GM19099 (cell line): Measurements from ENCODE around the gene GLIS1.

ENCODE experiments used
- POLR2A ChIP-seq: IDR thresholded peaks from 3 replicates; pipeline ENCODE4 v1.6.1; 2011; ENCODE audit warnings: low read depth; ENCODE audit not compliant: insufficient read length; ENCODE audit errors: extremely low read depth

The GLIS1 gene

DNA sequence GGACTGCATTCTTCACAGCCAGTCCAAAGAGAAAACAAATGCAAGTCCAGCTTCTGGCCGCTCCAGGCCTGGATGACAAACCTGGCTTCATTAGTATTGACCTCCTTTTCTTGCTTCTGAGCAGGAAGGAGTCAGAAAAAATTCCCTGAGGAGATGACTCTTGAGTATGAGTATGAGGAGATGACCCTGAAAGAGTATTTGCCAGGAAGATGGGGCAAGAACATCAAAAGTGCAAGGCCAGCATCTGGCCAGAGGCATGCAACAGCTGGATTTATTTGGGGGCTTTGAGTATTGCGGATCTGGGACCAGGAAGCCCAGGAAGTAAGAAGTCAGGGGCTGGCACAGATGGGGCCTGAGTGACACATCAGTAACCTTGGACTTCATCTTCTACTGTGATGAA, 113.9 kb downstream of the GLIS1 start:
- no peak for TF ChIP-seq POLR2A

DNA sequence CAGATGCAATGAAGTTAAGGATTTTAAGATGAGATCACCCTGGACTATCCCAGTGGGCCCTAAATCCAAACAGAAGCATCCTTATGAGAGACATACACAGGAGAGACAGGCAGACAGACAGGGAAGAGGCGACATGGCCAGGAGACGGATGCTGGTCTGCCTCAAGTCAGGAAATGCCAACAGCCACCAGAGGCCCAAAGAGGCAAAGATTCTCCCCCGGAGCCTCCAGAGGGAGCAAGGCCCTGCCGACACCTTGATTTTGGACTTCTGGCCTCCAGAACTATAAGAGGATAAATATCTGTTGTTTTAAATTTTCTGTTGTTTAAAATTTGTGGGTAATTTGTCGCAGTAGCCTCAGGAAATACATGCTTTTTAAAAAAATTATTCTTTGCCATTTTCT, 116.4 kb downstream of the GLIS1 start:
- no peak for TF ChIP-seq POLR2A

DNA sequence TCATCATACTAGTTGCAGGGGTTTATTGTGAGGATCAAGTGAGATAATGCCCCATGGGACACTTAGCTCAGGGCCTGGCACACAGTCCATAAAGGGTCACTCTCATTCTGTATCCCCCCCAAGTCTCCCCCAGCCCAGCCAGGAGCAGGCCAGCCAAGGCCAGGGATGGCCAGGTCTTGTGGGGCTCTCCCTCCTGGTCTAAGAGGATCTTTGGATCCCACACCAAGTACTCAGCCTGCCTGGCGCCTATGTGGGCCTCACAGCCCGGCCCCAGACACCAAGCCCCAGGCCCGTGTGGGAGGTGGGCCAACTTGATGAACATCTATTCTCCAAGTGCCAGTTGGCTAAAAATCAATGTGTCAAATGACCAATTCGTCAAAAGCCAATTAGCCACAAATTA, 117.8 kb downstream of the GLIS1 start:
- TF ChIP-seq POLR2A, result no peak

DNA sequence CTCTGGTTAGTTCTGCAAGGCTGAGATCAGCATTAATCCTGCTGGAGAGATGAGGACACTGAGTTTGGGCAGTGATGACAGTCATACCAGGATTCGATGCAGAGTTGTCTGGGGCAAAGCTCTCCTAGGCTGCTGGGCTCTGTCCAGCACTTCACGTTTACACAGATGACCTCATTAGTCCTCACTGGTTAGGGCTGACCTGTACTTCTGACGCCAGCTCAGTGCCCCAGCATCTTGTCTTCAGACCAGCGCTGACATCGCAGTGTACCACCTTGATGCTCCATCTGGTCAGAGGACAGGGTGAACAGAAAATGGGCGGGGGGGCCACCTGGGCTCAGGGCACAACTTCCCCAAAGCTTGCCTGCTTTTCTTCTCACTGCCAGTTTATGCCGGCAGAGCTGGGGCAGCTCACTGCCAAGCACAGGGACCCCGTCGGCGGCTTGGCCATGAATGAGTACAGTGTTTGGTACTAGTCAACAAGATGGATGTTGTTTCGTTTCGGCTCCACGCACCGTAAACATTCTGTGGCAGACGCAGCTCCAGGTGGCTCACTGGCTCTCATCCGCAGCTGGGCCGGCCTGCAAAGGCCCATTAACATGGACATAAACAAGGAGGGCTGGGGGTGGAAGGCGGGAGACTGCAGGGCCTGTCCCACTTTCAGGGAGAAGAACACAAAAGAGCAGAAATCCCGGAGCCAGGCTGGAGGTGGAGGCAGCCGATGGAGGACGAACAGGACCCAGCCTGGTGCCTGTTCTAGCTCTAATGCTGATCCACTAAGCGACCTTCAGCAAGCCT, 118.7 kb downstream of the GLIS1 start:
- no peak for TF ChIP-seq POLR2A

DNA sequence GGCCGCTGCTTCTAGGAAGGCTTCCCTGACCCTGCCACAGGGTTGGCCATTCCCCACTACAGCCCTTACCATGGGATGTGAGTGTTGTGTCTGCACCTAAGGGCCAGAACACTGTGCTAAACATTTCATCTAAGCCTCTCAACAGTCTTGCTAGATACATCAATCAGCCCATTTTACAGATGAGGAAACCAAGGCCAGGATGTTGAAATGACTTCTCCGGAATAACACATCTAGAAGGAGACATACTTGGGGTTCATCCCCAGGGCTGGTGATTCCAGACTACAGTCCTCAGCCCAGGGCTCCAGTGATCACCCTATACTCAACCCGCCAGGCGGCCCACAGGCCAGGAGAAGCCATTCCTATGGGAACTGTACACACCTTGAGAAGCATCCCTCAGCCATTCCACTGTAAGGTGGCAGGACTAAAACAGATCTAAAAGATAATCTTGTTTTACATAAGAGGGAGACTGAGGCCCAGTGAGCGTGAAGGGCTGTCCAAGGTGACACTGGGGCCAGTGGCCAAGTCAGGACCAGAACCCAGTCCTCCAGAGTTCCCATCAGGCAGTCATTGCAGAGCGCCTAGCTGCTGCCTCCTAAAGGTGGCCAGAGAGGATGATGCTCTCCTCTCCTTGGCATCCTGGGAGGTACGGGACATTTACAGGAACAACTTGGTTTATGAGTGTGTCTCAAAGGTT, 119.5 kb downstream of the GLIS1 start:
- TF ChIP-seq POLR2A, result no peak

DNA sequence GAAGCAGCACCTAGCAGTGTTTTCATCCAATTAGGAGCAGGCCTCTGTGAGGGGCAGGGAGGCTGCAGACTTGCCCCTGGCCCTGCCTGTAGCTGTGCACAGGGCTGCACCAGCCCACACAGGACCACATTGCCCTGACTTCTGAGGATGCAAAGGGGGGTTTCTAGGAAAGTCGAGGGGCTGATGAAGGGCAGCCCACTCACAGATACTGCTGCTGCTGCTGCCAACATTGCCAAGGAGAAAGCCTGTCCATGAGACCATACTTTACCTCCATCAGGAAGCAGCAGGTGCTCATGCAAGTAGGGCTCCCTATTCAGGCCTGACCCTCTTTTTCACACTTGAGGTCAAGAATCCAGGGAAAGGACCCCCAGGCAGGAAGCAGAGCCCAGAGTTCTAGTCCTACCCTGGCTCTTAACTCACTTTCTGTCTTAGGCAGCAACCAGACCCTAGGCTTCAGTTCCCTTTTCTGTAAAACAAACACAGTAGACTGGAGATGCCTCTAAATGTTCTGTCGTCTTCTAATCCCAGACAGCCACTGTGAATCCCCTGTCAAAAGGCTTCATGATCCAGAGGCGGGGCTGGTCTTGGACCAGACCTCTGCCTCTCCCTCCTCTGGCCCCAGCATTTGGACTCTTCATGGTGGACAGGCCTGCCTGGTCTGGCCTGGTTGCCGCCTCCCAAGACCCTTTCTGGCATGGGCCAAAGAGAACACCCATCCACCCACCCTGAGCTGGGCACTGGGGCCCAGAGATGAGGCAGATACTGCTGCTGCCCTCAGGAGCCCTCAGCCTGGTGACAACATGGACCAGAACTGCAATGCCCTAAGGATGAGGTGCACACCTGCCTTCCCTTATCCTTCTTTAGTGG, 120.2 kb downstream of the GLIS1 start:
- no peak for TF ChIP-seq POLR2A

DNA sequence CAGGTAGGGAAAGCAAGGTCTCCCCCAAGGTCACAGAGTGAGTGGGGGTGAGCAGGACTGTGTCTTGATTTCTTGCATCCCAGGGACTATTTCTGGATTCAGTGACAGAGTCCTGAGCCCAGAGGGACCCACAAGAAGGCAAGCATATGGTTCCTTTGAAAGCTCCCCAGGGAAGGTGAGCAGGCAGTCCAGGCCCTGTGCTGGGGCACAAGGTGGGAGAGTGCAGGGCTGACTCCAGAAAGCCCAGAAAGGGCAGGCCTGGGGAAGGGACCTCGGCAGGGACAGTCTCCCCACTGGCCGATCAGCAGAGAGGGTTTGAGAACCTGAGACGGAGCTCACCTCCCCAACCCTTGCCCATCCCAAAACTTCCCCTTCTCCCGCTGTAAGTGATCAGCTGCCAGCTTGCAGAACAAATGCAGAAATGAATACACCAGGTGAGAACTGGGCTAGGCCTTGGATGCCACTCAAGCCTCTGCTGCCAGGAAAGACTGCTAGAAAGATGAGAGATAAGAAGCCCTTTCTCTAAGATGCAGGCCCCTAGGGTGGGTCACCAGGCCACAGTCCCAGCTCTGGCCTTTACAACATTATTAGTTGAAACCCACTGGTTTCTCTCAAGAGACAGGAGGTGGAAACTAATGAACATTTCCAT, 121.0 kb downstream of the GLIS1 start:
- TF ChIP-seq POLR2A, result no peak

DNA sequence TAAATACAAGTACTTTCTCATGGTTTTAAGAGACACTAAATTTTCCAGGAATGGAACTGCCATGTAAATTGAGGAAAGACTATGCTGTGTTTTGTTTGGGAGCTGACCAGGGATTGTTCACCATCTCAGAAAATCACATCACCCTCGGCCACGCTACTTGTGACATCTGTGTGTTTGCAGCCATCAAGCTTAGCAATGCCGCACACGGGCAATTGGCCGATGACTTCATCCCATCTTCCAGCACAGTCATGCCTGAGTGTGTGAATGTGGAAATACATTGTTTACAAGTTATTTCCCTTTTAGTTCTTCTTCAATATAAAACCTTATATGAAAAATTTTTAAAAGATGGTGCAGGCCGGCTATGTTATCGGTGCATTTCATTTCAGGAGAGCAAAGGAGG, 121.6 kb downstream of the GLIS1 start:
- TF ChIP-seq POLR2A, result no peak

DNA sequence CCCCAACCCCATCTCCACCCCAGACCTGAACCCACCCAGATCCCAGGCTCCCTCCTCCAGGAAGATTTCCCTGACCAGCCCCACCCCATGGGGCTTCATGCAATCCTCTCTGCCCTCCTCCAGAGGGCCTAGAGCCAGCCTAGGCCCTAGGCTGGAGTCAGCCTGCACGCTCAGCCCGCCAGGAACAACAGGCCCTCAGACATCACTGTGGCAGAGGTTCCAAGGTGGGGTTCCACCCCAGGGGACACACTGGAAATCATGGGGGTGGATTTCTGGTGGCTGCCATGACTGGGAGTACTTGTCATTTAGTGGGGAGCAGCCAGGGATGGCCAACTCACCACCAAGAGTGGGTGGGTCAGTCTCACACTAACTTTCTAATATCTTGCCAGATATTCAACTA, 122.0 kb downstream of the GLIS1 start:
- TF ChIP-seq POLR2A, result no peak

DNA sequence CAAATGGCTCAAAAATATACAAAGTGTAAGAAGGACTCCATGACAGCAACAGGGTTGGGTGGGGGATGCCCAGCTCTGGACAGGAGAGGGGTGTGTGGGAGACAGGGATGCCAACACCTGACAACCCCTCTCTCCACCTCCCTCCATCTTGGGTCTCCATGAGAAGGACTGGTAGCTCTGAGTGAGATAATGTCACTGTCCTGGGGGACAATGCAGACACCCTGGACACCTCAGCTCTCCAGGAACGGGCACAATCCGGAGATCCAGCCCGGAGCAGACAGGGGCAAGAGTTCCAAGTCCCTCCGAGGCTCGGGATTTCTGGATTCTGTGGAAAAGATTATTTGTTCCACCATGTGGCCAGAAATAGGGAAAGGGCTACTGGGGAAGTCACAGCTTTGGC, 122.5 kb downstream of the GLIS1 start:
- no peak for TF ChIP-seq POLR2A

DNA sequence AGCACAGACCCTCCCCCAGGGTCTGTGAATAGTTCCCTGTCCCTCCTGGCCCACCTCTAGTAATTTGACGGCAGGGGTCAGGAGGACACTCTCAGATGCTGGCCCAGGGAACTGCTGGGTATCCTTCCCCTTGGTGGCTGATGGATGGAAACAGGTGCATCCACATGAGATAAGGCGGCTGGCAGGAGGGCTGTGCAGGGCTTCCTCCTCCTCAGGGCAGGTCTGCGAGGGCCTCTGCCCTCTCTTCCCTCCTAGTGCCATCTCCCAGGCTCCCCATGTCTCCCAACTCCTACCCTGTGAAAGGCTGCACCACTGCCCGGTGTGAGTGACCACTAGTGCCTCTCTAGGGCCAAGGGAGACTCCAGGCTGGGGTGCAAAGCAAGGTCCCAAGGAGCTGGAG, 123.9 kb downstream of the GLIS1 start:
- TF ChIP-seq POLR2A, result no peak

DNA sequence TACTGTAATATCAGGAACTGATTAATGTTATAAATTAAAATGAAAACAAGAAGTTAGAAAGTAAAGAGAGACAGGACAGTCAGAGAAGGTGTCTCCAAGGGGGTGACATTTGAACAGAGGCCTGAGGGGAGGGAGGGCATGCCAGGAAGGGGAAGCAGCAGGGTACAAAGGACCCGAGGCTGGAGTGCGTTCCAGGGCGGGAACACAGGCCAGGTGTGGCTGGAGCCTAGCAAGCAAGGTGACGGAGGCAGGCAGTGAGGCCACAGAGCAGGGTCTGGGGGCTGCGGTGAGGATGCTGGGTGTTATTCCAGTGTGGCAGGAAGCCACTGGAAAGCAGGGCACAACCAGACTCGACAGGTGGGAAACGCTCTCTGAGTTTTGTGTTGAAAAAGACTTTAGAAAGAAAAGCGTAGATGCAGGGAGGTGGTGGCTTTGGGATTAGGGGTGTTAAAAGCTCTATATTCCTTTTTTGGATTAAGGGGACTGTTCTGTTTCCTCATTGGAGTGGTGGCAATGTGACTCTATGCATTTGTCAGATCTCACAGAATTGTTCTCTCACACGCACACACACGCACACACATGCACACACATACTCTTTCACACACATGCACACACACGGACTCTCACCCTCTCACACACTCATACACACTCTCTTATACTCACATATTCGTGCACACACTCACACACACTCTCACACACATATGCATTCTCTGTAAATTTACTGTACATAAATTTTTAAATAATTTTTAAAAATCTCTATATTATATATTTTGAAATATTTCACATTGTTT, 124.5 kb downstream of the GLIS1 start:
- no peak for TF ChIP-seq POLR2A

DNA sequence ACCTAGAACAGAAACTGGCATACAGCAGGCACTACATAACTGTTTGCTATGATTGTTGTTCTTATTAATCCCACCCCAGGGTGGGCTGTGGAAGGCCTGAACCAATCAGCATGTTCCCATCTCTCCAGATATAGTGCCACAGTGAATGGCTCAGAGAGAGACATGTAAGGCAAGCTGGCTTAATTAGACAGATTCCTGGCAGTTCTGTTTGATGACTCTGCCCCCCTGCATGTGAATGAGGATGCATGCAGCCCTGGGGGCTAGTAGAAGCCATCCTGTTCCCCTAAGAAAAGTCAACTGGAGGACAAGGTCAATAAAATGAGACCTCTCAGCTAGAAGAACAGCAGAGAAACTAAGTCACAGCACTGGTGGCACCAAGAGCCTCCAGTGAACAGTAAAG, 130.3 kb downstream of the GLIS1 start:
- TF ChIP-seq POLR2A, result no peak

DNA sequence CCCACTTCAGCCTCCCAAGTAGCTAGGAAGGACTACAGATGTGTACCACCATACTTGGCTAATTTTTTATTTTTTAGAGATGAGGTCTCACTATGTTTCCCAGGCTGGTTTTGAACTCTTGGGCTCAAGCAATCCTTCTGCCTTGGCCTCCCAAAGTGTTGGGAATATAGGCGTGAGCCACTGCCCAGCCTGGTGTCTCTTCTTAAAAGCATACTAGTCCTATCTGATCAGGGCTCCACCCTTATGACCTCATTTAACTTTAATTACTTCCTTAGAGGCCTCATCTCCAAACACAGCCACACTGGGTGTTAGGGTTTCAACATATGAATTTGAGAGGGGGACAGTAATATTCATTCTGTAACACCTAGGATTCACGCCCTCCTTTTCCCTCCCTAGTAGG, 130.9 kb downstream of the GLIS1 start:
- no peak for TF ChIP-seq POLR2A
